BJ (cell line): ENCODE data around the gene FAR2. TPM values are rescaled to one million over a fixed set of nuclear protein-coding genes. Genes with fewer than 3 reads are reported as not detected.
A peak's percentile ranks its signal among the peaks of the same experiment; 100 is the strongest.
"Not testable (repeated sequence)": the region's sequence is repeated elsewhere in the genome, so short reads cannot be mapped to it uniquely, and the experiment has no call there.

Source experiments
- CTCF ChIA-PET: fragments of 350-600 bp; formaldehyde crosslinking; extraction: SDS; loops from one replicate; lab custom pipeline; 2021; ENCODE audit warnings: antibody characterized with exemption, inconsistent platforms; lab: Yijun Ruan, JAX
- POLR2A ChIA-PET: fragments of 300-600 bp; sonication (Branson Sonifier 250); formaldehyde crosslinking; extraction: SDS; loops from one replicate; lab custom pipeline; 2021; ENCODE audit warnings: antibody characterized with exemption; lab: Charles Lee
- DNase-seq: peaks from one replicate; pipeline ENCODE4 v3.0.0-alpha.2; 2011; ENCODE audit warnings: low read depth
- H3K27me3 ChIP-seq: 2 replicates; pipeline ENCODE4 v1.6.0; 2011; ENCODE audit warnings: low read length; ENCODE audit not compliant: control insufficient read depth, insufficient read depth
- H3K36me3 ChIP-seq: 2 replicates; pipeline ENCODE4 v1.5.1; 2011; ENCODE audit warnings: low read length; ENCODE audit not compliant: control insufficient read depth, insufficient read depth
- H3K4me3 ChIP-seq: 2 replicates; pipeline ENCODE4 v1.5.1; 2011; ENCODE audit warnings: low read depth, mild to moderate bottlenecking, control low read depth, low read length
- CTCF ChIP-seq: IDR thresholded peaks from 2 replicates; pipeline ENCODE4 v1.5.1; 2011; ENCODE audit warnings: low read depth, mild to moderate bottlenecking, control low read depth, inconsistent platforms, low read length, moderate library complexity; ENCODE audit not compliant: insufficient read depth
- polyA plus RNA-seq: library from polyadenylated mRNA; depleted of rRNA; stranded (reverse); fragments of >200 nt; gene quantifications from 2 replicates; pipeline ENCODE4 v1.2.3, GENCODE V29; 2011

FAR2 gene
- polyA plus RNA-seq, 1 experiment: 17.1 TPM

GRCh38 chr12:29133680-29134079 lies 15.4 kb upstream of the FAR2 start:
- CTCF ChIA-PET: interaction anchor here (1.2 kb wide), 1 partner anchor 10 kb away, joined by 5 read pairs; no protein-coding TSS in a partner anchor
- H3K4me3 ChIP-seq: no peak overlapping the region
- no peak for TF ChIP-seq CTCF
- POLR2A ChIA-PET: interaction anchor here (0.6 kb wide), 1 partner anchor 429 kb away, joined by 8 read pairs; no protein-coding TSS in a partner anchor
- H3K27me3 ChIP-seq: no peaks in the 10 kb centered on the region
- no peaks in the 10 kb centered on the region for H3K36me3 ChIP-seq
- no peak for DNase-seq

- DNase-seq, H3K27me3 ChIP-seq, CTCF ChIA-PET, POLR2A ChIA-PET, H3K4me3 ChIP-seq, H3K36me3 ChIP-seq: not testable (repeated sequence)
These were observed 10.8 kb upstream of the FAR2 start for GRCh38 chr12:29138256-29138655.

GRCh38 chr12:29138855-29139254 lies 10.2 kb upstream of the FAR2 start:
- CTCF ChIA-PET, H3K4me3 ChIP-seq, DNase-seq, H3K36me3 ChIP-seq, H3K27me3 ChIP-seq, POLR2A ChIA-PET: not testable (repeated sequence)

GRCh38 chr12:29145372-29146170 lies 3.5 kb upstream of the FAR2 start:
- CTCF ChIA-PET: no interaction called here
- DNase-seq: no peak
- H3K27me3 ChIP-seq: no peaks in the 10 kb centered on the region
- H3K4me3 ChIP-seq: no peak overlapping the region
- POLR2A ChIA-PET: no interaction called here
- TF ChIP-seq CTCF: no peak
- H3K36me3 ChIP-seq: no peaks in the 10 kb centered on the region

- TF ChIP-seq CTCF: no peak
- ChIA-PET CTCF (no interaction called here), POLR2A (no interaction called here)
- Histone ChIP-seq H3K4me3 (no peak overlapping the region), H3K27me3 (no peaks in the 10 kb centered on the region), H3K36me3 (no peaks in the 10 kb centered on the region)
- no peak for DNase-seq
These were observed 2.9 kb upstream of the FAR2 start for GRCh38 chr12:29146196-29146595.

- H3K4me3 ChIP-seq: peak overlapping the region; percentile 74
- POLR2A ChIA-PET: no interaction called here
- no peaks in the 10 kb centered on the region for H3K36me3 ChIP-seq
- CTCF ChIA-PET: interaction anchor here (0.6 to 2.1 kb wide), 4 partner anchors 17 to 158 kb away, joined by 3 to 5 read pairs (median 3); no protein-coding TSS in a partner anchor
- no peak for TF ChIP-seq CTCF
- DNase-seq: no peak
- no peaks in the 10 kb centered on the region for H3K27me3 ChIP-seq
These were observed 1.1 kb upstream of the FAR2 start for GRCh38 chr12:29147731-29148595.
